CD4-positive, CD25-positive, alpha-beta regulatory T cell (primary cell): ENCODE results near the gene ITPRID1. TPM values are rescaled to one million over a fixed set of nuclear protein-coding genes. Genes with fewer than 3 reads are reported as not detected.

Experiments
- ATAC-seq, 2 donors: fragments of 150-1000 bp; cut with Tn5 transposase; one replicate each; pipeline ENCODE4 v1.10.0; 2021; ENCODE audit warnings: low read depth in 2 of 2, moderate number of reproducible peaks in 2 of 2, moderate library complexity in 1 of 2
- DNase-seq, 3 donors: peaks; one replicate each; pipeline versions ENCODE4 v3.0.0 to v3.0.0-alpha.2; 2012 to 2022; ENCODE audit warnings: mixed read lengths in 1 of 3
- H3K27ac ChIP-seq: one replicate; pipeline ENCODE4 v1.7.0; 2013; ENCODE audit warnings: mild to moderate bottlenecking, low read length; ENCODE audit not compliant: insufficient read depth, poor library complexity, severe bottlenecking
- H3K27me3 ChIP-seq: one replicate; pipeline ENCODE4 v1.7.0; 2013; ENCODE audit warnings: low read length; ENCODE audit not compliant: control insufficient read depth, insufficient read depth
- H3K36me3 ChIP-seq: one replicate; pipeline ENCODE4 v1.7.0; 2013; ENCODE audit warnings: mild to moderate bottlenecking, low read length, moderate library complexity; ENCODE audit not compliant: control insufficient read depth, insufficient read depth
- H3K4me1 ChIP-seq: 2 replicates; pipeline ENCODE4 v1.7.0; 2013; ENCODE audit warnings: mild to moderate bottlenecking, low read length; ENCODE audit not compliant: insufficient read depth, control insufficient read depth, poor library complexity, severe bottlenecking
- H3K4me3 ChIP-seq: one replicate; pipeline ENCODE4 v1.7.0; 2013; ENCODE audit warnings: low read depth, mild to moderate bottlenecking, low read length, moderate library complexity
- H3K9me3 ChIP-seq, 2 experiments: 1 replicate in 1 of 2; 2 replicates in 1 of 2; pipeline ENCODE4 v1.7.0; 2013; ENCODE audit warnings: low read length in 2 of 2, mild to moderate bottlenecking in 1 of 2, moderate library complexity in 1 of 2; ENCODE audit not compliant: control insufficient read depth in 2 of 2
- H3K27ac Mint-ChIP-seq, 3 donors: one replicate each; pipeline ENCODE4 v1.8.0; 2020 to 2022; ENCODE audit warnings: mild to moderate bottlenecking in 3 of 3, mixed read lengths in 3 of 3, moderate library complexity in 2 of 3
- H3K27me3 Mint-ChIP-seq: one replicate; pipeline ENCODE4 v1.8.0; 2022; ENCODE audit warnings: mild to moderate bottlenecking, mixed read lengths
- H3K36me3 Mint-ChIP-seq: one replicate; pipeline ENCODE4 v1.8.0; 2020; ENCODE audit warnings: mixed read lengths
- H3K4me1 Mint-ChIP-seq, 4 donors: one replicate each; pipeline ENCODE4 v1.8.0; 2020 to 2022; ENCODE audit warnings: mixed read lengths in 4 of 4, mild to moderate bottlenecking in 1 of 4
- H3K4me3 Mint-ChIP-seq, 4 donors: one replicate each; pipeline ENCODE4 v1.8.0; 2020 to 2022; ENCODE audit warnings: mild to moderate bottlenecking in 4 of 4, mixed read lengths in 4 of 4, moderate library complexity in 3 of 4
- H3K9me3 Mint-ChIP-seq, 7 donors: one replicate each; pipeline ENCODE4 v1.8.0; 2020 to 2022; ENCODE audit warnings: mixed read lengths in 7 of 7, mild to moderate bottlenecking in 3 of 7, moderate library complexity in 2 of 7
- polyA plus RNA-seq, 4 donors: library from polyadenylated mRNA; unstranded; fragments of 300-500 nt; fragmentation: Illumina TruSeq; gene quantifications; one replicate each; pipeline ENCODE4 v1.2.3, GENCODE V29; 2021
- total RNA-seq: library from RNA; stranded (reverse); gene quantifications from one replicate; pipeline ENCODE4 v1.2.3, GENCODE V29; 2022

Gene ITPRID1
- total and polyA plus RNA-seq, 5 donors from 2014 or later: not detected

DNA sequence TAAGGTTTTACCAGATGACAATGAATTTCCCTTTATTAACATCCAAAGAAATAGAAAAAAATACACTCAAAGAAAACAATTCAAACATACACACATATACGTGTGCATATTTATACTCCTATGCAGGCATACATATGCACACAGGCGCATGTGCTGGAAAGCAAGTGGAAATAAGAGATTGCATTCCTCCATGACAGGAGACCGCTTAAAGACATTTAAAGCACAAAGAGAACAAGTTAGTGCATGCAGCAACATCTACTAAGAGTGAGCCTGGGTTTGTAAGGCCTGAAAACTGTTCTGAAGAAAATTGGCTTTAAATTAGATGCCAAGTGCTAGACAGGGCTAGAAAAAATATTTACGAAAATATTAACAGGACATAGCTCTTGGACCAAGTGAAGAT lies 133.1 kb downstream of the ITPRID1 start:
- no peak for ATAC-seq
- no peak overlapping the region for H3K27ac ChIP-seq
- no peaks in the 10 kb centered on the region for H3K4me1 ChIP-seq
- H3K4me1 Mint-ChIP-seq: no peaks in the 10 kb centered on the region
- no peaks in the 10 kb centered on the region for H3K36me3 Mint-ChIP-seq
- H3K4me3 Mint-ChIP-seq: no peak overlapping the region
- no peak for DNase-seq
- H3K27me3 Mint-ChIP-seq: no peaks in the 10 kb centered on the region
- H3K9me3 Mint-ChIP-seq: peaks cover 0 to 7% (median 0%) of the 10 kb centered on the region in 7 donors
- H3K9me3 ChIP-seq: no peaks in the 10 kb centered on the region
- H3K4me3 ChIP-seq: no peak overlapping the region
- no peak overlapping the region for H3K27ac Mint-ChIP-seq
- no peaks in the 10 kb centered on the region for H3K36me3 ChIP-seq
- H3K27me3 ChIP-seq: no peaks in the 10 kb centered on the region

DNA sequence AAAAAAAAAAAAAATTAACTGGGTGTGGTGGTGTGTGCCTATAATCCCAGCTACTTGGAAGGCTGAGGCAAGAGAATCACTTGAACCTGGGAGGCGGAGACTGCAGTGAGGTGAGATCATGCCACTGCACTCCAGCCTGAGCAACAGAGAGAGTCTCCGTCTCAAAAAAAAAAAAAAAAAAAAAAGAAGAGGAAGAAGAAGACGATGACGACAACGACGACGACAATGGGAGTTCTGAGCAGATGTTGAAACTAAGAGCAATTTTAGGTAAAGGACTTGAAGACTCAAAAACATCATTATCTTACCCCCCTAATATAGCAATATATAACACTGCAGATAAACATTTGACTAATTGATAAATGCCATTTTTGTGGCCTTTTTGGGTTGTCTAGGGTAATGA lies 133.6 kb downstream of the ITPRID1 start:
- no peaks in the 10 kb centered on the region for H3K27me3 ChIP-seq
- Mint-ChIP-seq H3K36me3 (no peaks in the 10 kb centered on the region), H3K27ac (no peak overlapping the region), H3K4me3 (no peak overlapping the region), H3K9me3 (peaks cover 0 to 7% (median 0%) of the 10 kb centered on the region in 7 donors), H3K27me3 (no peaks in the 10 kb centered on the region), H3K4me1 (no peaks in the 10 kb centered on the region)
- no peak for ATAC-seq
- no peak overlapping the region for H3K27ac ChIP-seq
- H3K4me1 ChIP-seq: no peaks in the 10 kb centered on the region
- H3K36me3 ChIP-seq: no peaks in the 10 kb centered on the region
- no peak for DNase-seq
- no peaks in the 10 kb centered on the region for H3K9me3 ChIP-seq
- H3K4me3 ChIP-seq: no peak overlapping the region

- H3K27me3 Mint-ChIP-seq: no peaks in the 10 kb centered on the region
- no peaks in the 10 kb centered on the region for H3K4me1 Mint-ChIP-seq
- no peak overlapping the region for H3K4me3 Mint-ChIP-seq
- H3K27me3 ChIP-seq: no peaks in the 10 kb centered on the region
- no peak overlapping the region for H3K27ac Mint-ChIP-seq
- no peaks in the 10 kb centered on the region for H3K9me3 ChIP-seq
- no peak for DNase-seq
- no peaks in the 10 kb centered on the region for H3K36me3 Mint-ChIP-seq
- no peak for ATAC-seq
- H3K27ac ChIP-seq: no peak overlapping the region
- H3K4me3 ChIP-seq: no peak overlapping the region
- no peaks in the 10 kb centered on the region for H3K36me3 ChIP-seq
- H3K4me1 ChIP-seq: no peaks in the 10 kb centered on the region
- peaks cover 0 to 7% (median 0%) of the 10 kb centered on the region in 7 donors for H3K9me3 Mint-ChIP-seq
These were observed 134.4 kb downstream of the ITPRID1 start for GRCh38 chr7:31648288-31648687.

DNA sequence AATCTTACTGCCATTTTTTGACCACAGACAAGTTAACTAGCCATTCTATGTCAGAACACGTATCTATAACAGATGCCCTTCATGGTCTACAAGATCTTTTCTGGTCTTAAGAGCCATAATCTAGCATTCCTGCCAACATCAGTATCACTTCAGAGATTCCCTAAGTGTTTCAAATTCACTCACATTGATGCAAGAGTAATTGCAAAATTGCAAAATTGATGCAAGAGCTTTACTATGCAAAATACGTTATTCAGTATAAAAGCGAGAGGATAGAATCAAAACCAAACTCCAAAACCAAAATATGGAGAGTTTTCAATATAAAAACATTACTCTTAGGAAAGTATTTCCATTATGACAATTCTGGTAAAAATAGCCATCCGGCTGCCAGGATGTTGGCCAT lies 135.0 kb downstream of the ITPRID1 start:
- peaks cover 0 to 5% (median 0%) of the 10 kb centered on the region in 7 donors for H3K9me3 Mint-ChIP-seq
- Histone ChIP-seq H3K27ac (no peak overlapping the region), H3K36me3 (no peaks in the 10 kb centered on the region), H3K27me3 (no peaks in the 10 kb centered on the region), H3K9me3 (no peaks in the 10 kb centered on the region), H3K4me1 (no peaks in the 10 kb centered on the region), H3K4me3 (no peak overlapping the region)
- ATAC-seq (no peak), DNase-seq (no peak)
- H3K36me3 Mint-ChIP-seq: no peaks in the 10 kb centered on the region
- no peaks in the 10 kb centered on the region for H3K4me1 Mint-ChIP-seq
- H3K27me3 Mint-ChIP-seq: no peaks in the 10 kb centered on the region
- H3K27ac Mint-ChIP-seq: no peak overlapping the region
- H3K4me3 Mint-ChIP-seq: no peak overlapping the region

- Mint-ChIP-seq H3K27ac (no peak overlapping the region), H3K4me3 (no peak overlapping the region), H3K4me1 (no peaks in the 10 kb centered on the region), H3K27me3 (no peaks in the 10 kb centered on the region), H3K36me3 (no peaks in the 10 kb centered on the region), H3K9me3 (peaks cover 0 to 8% (median 4%) of the 10 kb centered on the region in 7 donors)
- Histone ChIP-seq H3K27ac (no peak overlapping the region), H3K9me3 (no peaks in the 10 kb centered on the region), H3K4me1 (no peaks in the 10 kb centered on the region), H3K36me3 (no peaks in the 10 kb centered on the region), H3K27me3 (no peaks in the 10 kb centered on the region), H3K4me3 (no peak overlapping the region)
- no peak for DNase-seq
- no peak for ATAC-seq
These were observed 137.6 kb downstream of the ITPRID1 start for GRCh38 chr7:31651234-31652062.

- no peak overlapping the region for H3K27ac ChIP-seq
- no peaks in the 10 kb centered on the region for H3K36me3 ChIP-seq
- DNase-seq (no peak), ATAC-seq (no peak)
- Mint-ChIP-seq H3K27ac (no peak overlapping the region), H3K9me3 (peaks cover 0 to 10% (median 3%) of the 10 kb centered on the region in 7 donors), H3K4me3 (no peak overlapping the region), H3K4me1 (no peaks in the 10 kb centered on the region), H3K36me3 (no peaks in the 10 kb centered on the region), H3K27me3 (no peaks in the 10 kb centered on the region)
- no peak overlapping the region for H3K4me3 ChIP-seq
- no peaks in the 10 kb centered on the region for H3K27me3 ChIP-seq
- no peaks in the 10 kb centered on the region for H3K9me3 ChIP-seq
- H3K4me1 ChIP-seq: no peaks in the 10 kb centered on the region
These were observed 138.1 kb downstream of the ITPRID1 start for GRCh38 chr7:31652063-31652326.

DNA sequence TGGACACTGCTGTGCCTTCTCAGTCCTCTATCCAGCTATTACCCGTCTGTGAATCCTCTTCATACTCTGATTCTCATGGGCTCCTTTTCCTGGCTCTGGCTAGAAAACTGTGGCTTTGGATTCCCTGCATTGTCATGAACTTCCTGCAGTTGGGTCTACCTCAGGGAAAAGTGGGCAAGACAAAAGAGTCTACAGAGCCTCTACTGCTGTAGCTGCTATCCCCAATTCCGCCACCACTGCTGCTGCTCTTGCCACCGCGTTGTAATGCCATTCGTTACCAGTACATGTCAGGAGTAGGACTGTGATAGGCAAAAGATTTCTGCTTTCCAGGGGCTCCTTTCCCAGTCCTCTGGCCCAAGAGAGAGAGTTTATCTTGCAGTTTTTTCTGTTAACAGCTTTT lies 149.2 kb downstream of the ITPRID1 start:
- no peaks in the 10 kb centered on the region for H3K27me3 ChIP-seq
- H3K4me3 ChIP-seq: no peak overlapping the region
- no peaks in the 10 kb centered on the region for H3K36me3 ChIP-seq
- Mint-ChIP-seq H3K27ac (no peak overlapping the region), H3K36me3 (no peaks in the 10 kb centered on the region), H3K9me3 (peaks cover 0 to 7% (median 3%) of the 10 kb centered on the region in 7 donors), H3K4me1 (no peaks in the 10 kb centered on the region), H3K4me3 (no peak overlapping the region), H3K27me3 (no peaks in the 10 kb centered on the region)
- ATAC-seq (no peak), DNase-seq (no peak)
- no peaks in the 10 kb centered on the region for H3K9me3 ChIP-seq
- no peak overlapping the region for H3K27ac ChIP-seq
- H3K4me1 ChIP-seq: no peaks in the 10 kb centered on the region

- H3K4me3 Mint-ChIP-seq: no peak overlapping the region
- H3K9me3 ChIP-seq: no peaks in the 10 kb centered on the region
These were observed 151.0 kb downstream of the ITPRID1 start for GRCh38 chr7:31664890-31665289.

More at GRCh38 chr7:31664890-31665289, 151.0 kb downstream of the ITPRID1 start:
- ATAC-seq: no peak
- Histone ChIP-seq H3K36me3 (no peaks in the 10 kb centered on the region), H3K4me1 (no peaks in the 10 kb centered on the region), H3K4me3 (no peak overlapping the region), H3K27ac (no peak overlapping the region), H3K27me3 (no peaks in the 10 kb centered on the region)
- peaks cover 0 to 7% (median 3%) of the 10 kb centered on the region in 7 donors for H3K9me3 Mint-ChIP-seq
- no peaks in the 10 kb centered on the region for H3K27me3 Mint-ChIP-seq
- H3K36me3 Mint-ChIP-seq: no peaks in the 10 kb centered on the region
- no peaks in the 10 kb centered on the region for H3K4me1 Mint-ChIP-seq
- no peak for DNase-seq
- no peak overlapping the region for H3K27ac Mint-ChIP-seq
